Activated T-cell treated with anti-CD3 and anti-CD28 coated beads for 1 hour (primary cell): ENCODE data around the gene ACTL7A.
"Not testable (repeated sequence)": the region's sequence is repeated elsewhere in the genome, so short reads cannot be mapped to it uniquely, and the experiment has no call there.

Experiments
- DNase-seq: peaks from one replicate; pipeline ENCODE4 v3.0.0-alpha.2; 2020; ENCODE audit warnings: low read depth

ACTL7A gene

GRCh38 chr9:108880738-108881316, 18.8 kb downstream of the ACTL7A start:
- DNase-seq = no peak

- no peak for DNase-seq
Observed at GRCh38 chr9:108882052-108882888, 20.2 kb downstream of the ACTL7A start.

GRCh38 chr9:108883085-108883484, 21.0 kb downstream of the ACTL7A start:
- DNase-seq = no peak

GRCh38 chr9:108884701-108885100, 22.6 kb downstream of the ACTL7A start:
- no peak for DNase-seq

- DNase-seq = no peak
Observed at GRCh38 chr9:108885643-108886348, 23.7 kb downstream of the ACTL7A start.

GRCh38 chr9:108886594-108887271, 24.7 kb downstream of the ACTL7A start:
- DNase-seq = not testable (repeated sequence)

- no peak for DNase-seq
Observed at GRCh38 chr9:108889649-108890067, 27.6 kb downstream of the ACTL7A start.

- DNase-seq = no peak
Observed at GRCh38 chr9:108894225-108894997, 32.3 kb downstream of the ACTL7A start.

- no peak for DNase-seq
Observed at GRCh38 chr9:108897324-108898096, 35.4 kb downstream of the ACTL7A start.

GRCh38 chr9:108899023-108899695, 37.1 kb downstream of the ACTL7A start:
- not testable (repeated sequence) for DNase-seq

- no peak for DNase-seq
Observed at GRCh38 chr9:108900176-108900575, 38.1 kb downstream of the ACTL7A start.

GRCh38 chr9:108903420-108904103, 41.5 kb downstream of the ACTL7A start:
- no peak for DNase-seq

GRCh38 chr9:108904161-108904560, 42.1 kb downstream of the ACTL7A start:
- no peak for DNase-seq

GRCh38 chr9:108905494-108905893, 43.4 kb downstream of the ACTL7A start:
- no peak for DNase-seq

- no peak for DNase-seq
Observed at GRCh38 chr9:108910402-108910801, 48.3 kb downstream of the ACTL7A start.

- DNase-seq = no peak
Observed at GRCh38 chr9:108910914-108911313, 48.8 kb downstream of the ACTL7A start.

- DNase-seq = no peak
Observed at GRCh38 chr9:108911820-108912219, 49.8 kb downstream of the ACTL7A start.
